ENCODE measurements around the gene SNX33. TPM values are rescaled to one million over a fixed set of nuclear protein-coding genes. Genes with fewer than 3 reads are reported as not detected.
A peak's percentile ranks its signal among the peaks of the same experiment; 100 is the strongest.

The SNX33 gene
- total RNA-seq, 1 donor from 2014 or later = 17.3 TPM

GRCh38 chr15:75651810-75652543, 4.3 kb downstream of the SNX33 start:
- H3K9me3 Mint-ChIP-seq (ENCODE audit: unreplicated experiment) = no peaks in the 10 kb centered on the region
- no peak for DNase-seq (ENCODE audit: low spot score)
- peak overlapping the region; percentile 70 for H3K4me3 Mint-ChIP-seq (ENCODE audit: unreplicated experiment)
- peaks cover 52% of the 10 kb centered on the region for H3K4me1 Mint-ChIP-seq (ENCODE audit: unreplicated experiment)
- H3K27me3 Mint-ChIP-seq (ENCODE audit: unreplicated experiment) = peaks cover 19% of the 10 kb centered on the region
- TF ChIP-seq, protein P1, sequence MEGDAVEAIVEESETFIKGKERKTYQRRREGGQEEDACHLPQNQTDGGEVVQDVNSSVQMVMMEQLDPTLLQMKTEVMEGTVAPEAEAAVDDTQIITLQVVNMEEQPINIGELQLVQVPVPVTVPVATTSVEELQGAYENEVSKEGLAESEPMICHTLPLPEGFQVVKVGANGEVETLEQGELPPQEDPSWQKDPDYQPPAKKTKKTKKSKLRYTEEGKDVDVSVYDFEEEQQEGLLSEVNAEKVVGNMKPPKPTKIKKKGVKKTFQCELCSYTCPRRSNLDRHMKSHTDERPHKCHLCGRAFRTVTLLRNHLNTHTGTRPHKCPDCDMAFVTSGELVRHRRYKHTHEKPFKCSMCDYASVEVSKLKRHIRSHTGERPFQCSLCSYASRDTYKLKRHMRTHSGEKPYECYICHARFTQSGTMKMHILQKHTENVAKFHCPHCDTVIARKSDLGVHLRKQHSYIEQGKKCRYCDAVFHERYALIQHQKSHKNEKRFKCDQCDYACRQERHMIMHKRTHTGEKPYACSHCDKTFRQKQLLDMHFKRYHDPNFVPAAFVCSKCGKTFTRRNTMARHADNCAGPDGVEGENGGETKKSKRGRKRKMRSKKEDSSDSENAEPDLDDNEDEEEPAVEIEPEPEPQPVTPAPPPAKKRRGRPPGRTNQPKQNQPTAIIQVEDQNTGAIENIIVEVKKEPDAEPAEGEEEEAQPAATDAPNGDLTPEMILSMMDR (IDR thresholded peaks at IDR 0.05; ENCODE audit: unreplicated experiment) = no peak
- H3K36me3 Mint-ChIP-seq (ENCODE audit: low read depth, unreplicated experiment) = peaks cover 27% of the 10 kb centered on the region
- H3K27ac Mint-ChIP-seq (ENCODE audit: unreplicated experiment) = peak overlapping the region; percentile 44

DNA sequence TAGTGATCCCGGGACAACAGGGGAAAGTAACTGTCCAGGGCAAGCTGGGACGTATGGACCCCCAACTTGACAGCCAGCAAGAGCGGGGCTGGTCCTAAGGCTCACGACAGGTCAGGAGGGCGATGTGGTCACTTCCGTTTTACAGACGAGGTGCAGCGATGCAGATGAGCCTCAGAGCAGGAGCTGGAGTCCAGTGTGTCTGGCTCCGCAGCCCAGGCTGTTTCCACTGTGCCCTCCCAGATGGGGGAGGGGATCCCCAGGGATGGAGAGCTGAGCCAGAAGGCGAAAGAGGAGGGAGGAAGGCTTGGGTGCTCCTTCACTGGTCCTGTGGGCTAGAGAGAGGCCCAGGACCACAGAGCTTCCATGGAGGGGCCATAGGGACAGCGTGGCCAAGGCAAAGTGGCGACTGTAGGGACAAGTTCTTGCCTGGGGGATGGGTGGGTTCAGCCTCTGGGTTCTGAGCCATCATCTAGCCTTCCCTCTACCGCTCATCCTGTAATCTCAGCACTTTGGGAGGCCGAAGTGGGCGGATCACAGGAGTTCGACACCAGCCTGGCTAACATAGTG, 5.7 kb downstream of the SNX33 start:
- no peaks in the 10 kb centered on the region for H3K9me3 Mint-ChIP-seq (ENCODE audit: unreplicated experiment)
- peaks cover 37% of the 10 kb centered on the region for H3K36me3 Mint-ChIP-seq (ENCODE audit: low read depth, unreplicated experiment)
- no peak for DNase-seq (ENCODE audit: low spot score)
- peaks cover 54% of the 10 kb centered on the region for H3K4me1 Mint-ChIP-seq (ENCODE audit: unreplicated experiment)
- H3K27ac Mint-ChIP-seq (ENCODE audit: unreplicated experiment) = no peak overlapping the region
- H3K4me3 Mint-ChIP-seq (ENCODE audit: unreplicated experiment) = no peak overlapping the region
- TF ChIP-seq, protein P1 (IDR thresholded peaks at IDR 0.05; ENCODE audit: unreplicated experiment) = no peak
- H3K27me3 Mint-ChIP-seq (ENCODE audit: unreplicated experiment) = peaks cover 19% of the 10 kb centered on the region

DNA sequence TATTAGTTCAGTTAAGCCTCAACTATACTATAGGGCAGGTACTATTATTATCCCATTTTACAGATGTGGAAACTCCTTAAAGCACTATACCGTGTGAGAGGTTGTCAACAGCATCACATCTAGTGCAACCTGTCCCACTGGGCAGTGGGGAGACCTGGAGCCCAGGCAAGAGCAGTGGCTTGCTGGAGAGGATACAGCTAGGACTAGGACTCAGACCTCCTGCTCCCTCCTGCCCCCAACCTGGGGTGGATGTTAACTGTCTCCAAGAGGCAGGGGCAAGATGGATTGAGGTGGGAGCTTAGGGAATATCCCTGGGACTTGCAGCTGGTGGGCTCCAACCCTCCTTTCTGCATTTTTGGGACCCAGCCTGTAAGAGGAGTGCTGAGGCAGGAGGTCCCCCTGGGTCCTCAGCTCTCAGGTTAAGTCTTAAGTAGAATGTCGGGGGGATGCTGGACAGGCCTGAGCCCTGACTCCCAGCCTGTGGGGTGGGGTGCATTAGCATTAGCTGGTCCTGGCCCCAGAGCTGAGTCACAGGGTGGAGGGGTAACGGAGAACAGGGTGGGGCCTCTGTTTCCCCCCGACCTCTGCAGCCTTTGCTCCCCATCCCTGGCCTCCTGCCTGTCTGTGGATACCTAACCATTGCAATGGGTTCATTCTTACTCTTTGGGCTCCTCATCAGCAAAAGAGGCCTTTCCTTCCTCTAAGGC, 6.6 kb downstream of the SNX33 start:
- TF ChIP-seq, protein P1 (IDR thresholded peaks at IDR 0.05; ENCODE audit: unreplicated experiment) = no peak
- H3K9me3 Mint-ChIP-seq (ENCODE audit: unreplicated experiment) = no peaks in the 10 kb centered on the region
- peaks cover 44% of the 10 kb centered on the region for H3K36me3 Mint-ChIP-seq (ENCODE audit: low read depth, unreplicated experiment)
- no peak for DNase-seq (ENCODE audit: low spot score)
- H3K4me3 Mint-ChIP-seq (ENCODE audit: unreplicated experiment) = no peak overlapping the region
- peaks cover 15% of the 10 kb centered on the region for H3K27me3 Mint-ChIP-seq (ENCODE audit: unreplicated experiment)
- peaks cover 44% of the 10 kb centered on the region for H3K4me1 Mint-ChIP-seq (ENCODE audit: unreplicated experiment)
- no peak overlapping the region for H3K27ac Mint-ChIP-seq (ENCODE audit: unreplicated experiment)

DNA sequence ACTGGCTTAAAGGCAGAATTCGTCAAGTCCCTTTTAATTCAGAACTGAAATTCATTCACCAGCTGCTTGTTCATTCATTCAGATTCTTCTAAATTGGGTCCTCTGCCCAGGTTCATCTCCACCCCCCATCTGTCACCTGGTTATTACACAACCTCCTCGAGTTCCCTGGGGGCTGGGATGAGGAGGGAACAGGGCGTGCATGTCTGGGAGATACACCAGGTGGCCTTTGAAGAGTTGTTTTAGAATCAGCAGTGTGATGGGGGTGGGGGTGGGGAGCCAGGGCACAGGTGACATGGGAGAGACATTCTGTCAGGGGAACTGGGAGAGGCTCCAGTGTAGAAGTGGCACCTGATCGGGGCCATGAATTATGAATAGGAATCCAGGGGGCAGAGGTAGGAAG, 8.2 kb downstream of the SNX33 start:
- Mint-ChIP-seq H3K36me3 (ENCODE audit: low read depth, unreplicated experiment) (peaks cover 40% of the 10 kb centered on the region), H3K4me1 (ENCODE audit: unreplicated experiment) (peaks cover 29% of the 10 kb centered on the region), H3K27me3 (ENCODE audit: unreplicated experiment) (peaks cover 8% of the 10 kb centered on the region), H3K9me3 (ENCODE audit: unreplicated experiment) (no peaks in the 10 kb centered on the region), H3K4me3 (ENCODE audit: unreplicated experiment) (peak overlapping the region; percentile 40), H3K27ac (ENCODE audit: unreplicated experiment) (no peak overlapping the region)
- no peak for DNase-seq (ENCODE audit: low spot score)
- TF ChIP-seq, protein P1 (IDR thresholded peaks at IDR 0.05; ENCODE audit: unreplicated experiment) = no peak

Measured in endothelial cell (in vitro differentiated cells).